Right ventricle myocardium superior (tissue), 1 donor: ENCODE measurements around the gene LINGO1. TPM values are rescaled to one million over a fixed set of nuclear protein-coding genes. Genes with fewer than 3 reads are reported as not detected.

ENCODE experiments used
- ATAC-seq: fragments of 200-7000 bp; cut with Tn5 transposase; one replicate; pipeline ENCODE4 v1.9.1; 2020; ENCODE audit warnings: mild to moderate bottlenecking; ENCODE audit not compliant: poor library complexity
- DNase-seq: peaks from one replicate; pipeline ENCODE4 v3.0.0-alpha.2; 2020
- intact Hi-C: fragments of 100-400 bp; cut with DNase I; formaldehyde crosslinking; loops from one replicate; pipeline ENCODE4 v1.11.2; 2022
- total RNA-seq: library from RNA; stranded (reverse); fragmentation: NEBNext Ultra II Directional; extraction: Animal tissue kit (Norgen Biotek cat#: 25700); gene quantifications from one replicate; pipeline ENCODE4 v1.2.1, GENCODE V29; 2021
- donor health status: DM: no; HTN: yes; CAD: no; lungs with severe emphysema.

LINGO1 gene
- total RNA-seq, 1 donor from 2014 or later = 0.81 TPM

- no peak for ATAC-seq
- intact Hi-C loops = no loop called here
- no peak for DNase-seq
Observed at GRCh38 chr15:77567202-77567601, 65.5 kb downstream of the LINGO1 start.

GRCh38 chr15:77566092-77566491 lies 66.6 kb downstream of the LINGO1 start:
- intact Hi-C loops = no loop called here
- no peak for ATAC-seq
- no peak for DNase-seq

DNA sequence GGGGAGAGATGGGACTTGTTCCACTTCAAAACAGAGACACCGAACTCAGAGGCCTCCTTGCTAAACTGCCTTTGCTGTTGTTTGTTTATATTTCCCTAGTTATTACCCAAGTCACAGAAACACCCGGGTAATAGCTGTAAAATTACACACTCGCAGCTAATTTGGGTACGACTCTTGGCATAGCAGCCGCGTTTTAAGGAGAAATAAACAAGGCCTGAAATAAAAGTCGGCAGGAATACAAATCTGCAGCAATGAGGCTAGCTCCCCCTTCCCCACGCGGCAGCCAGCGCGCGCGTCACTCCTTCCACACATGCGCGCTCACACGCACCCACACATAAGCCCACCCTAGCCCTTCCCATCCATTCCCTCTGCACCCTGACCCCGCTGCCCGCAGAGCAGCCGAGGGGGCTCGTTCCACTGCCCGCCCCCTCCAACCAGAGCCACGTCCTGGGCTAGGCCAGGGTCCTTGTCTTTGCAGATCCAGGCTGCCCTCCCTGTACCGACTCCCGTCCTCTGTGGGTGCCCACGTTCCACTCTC lies 67.3 kb downstream of the LINGO1 start:
- intact Hi-C loops = no loop called here
- DNase-seq = no peak
- ATAC-seq = no peak

GRCh38 chr15:77564938-77565337 lies 67.8 kb downstream of the LINGO1 start:
- intact Hi-C loops = no loop called here
- no peak for ATAC-seq

GRCh38 chr15:77564341-77564740 lies 68.4 kb downstream of the LINGO1 start:
- intact Hi-C loops = no loop called here
- no peak for DNase-seq
- ATAC-seq = no peak

More at GRCh38 chr15:77564938-77565337, 67.8 kb downstream of the LINGO1 start:
- DNase-seq = no peak

DNA sequence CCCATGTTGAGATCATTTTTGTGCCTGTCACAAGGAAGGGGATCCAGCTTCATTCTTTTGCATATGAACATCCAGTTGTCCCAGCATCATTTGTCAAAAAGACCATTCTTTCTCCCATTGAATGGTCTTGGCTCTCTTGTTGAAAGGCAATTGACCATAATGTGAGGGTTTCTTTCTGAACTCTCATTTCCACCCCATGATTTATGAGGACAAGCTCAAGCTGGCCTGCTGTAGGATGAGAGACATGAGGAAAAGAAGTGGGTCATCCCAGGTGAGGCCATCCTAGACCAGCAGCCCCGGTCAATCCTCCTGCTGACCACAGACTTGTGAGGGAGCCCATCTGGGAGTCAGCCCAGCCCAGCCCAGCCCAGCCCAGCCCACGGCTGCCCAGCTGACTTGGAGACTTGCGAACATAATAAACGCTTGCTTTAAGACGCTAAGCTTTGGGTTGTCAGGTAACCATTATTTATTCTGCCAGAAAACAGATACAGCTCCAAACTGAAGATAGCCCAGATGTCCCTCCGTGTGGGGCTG lies 69.0 kb downstream of the LINGO1 start:
- intact Hi-C loops = no loop called here
- DNase-seq = no peak
- ATAC-seq = no peak

Other genes starting within 250 kb of the LINGO1 start
- gene PEAK1, start 212.8 kb downstream of the LINGO1 start, total RNA-seq = 59.9 TPM
- gene HMG20A, start 212.0 kb downstream of the LINGO1 start, total RNA-seq = 28.8 TPM